Right lobe of liver (tissue), 6 donors: ENCODE measurements around the gene NCKAP5L. TPM values are rescaled to one million over a fixed set of nuclear protein-coding genes. Genes with fewer than 3 reads are reported as not detected.
"Not testable (repeated sequence)": the region's sequence is repeated elsewhere in the genome, so short reads cannot be mapped to it uniquely, and the experiment has no call there.

Source experiments
- ATAC-seq, 4 donors: fragments of 200-7000 bp; cut with Tn5 transposase; one replicate each; pipeline ENCODE4 v1.9.1; 2020; ENCODE audit warnings: mild to moderate bottlenecking in 4 of 4, moderate library complexity in 4 of 4
- DNase-seq, 3 donors: peaks; one replicate each; pipeline ENCODE4 v3.0.0-alpha.2; 2020
- H3K27ac ChIP-seq, 3 donors: fragments of 200-600 bp; one replicate each; pipeline ENCODE4 v1.8.0; 2022
- H3K27me3 ChIP-seq, 2 donors: fragments of 200-600 bp; one replicate each; pipeline ENCODE4 v1.8.0; 2022
- H3K36me3 ChIP-seq, 4 donors: fragments of 200-600 bp; sonication (generic) in 1 of 4; one replicate each; pipeline versions ENCODE4 v1.5.1 to v1.8.0; 2017 to 2022; ENCODE audit warnings: control low read depth in 1 of 4
- H3K4me1 ChIP-seq, 4 donors: fragments of 200-600 bp; sonication (generic) in 1 of 4; one replicate each; pipeline versions ENCODE4 v1.5.1 to v1.8.0; 2017 to 2022; ENCODE audit warnings: control low read depth in 1 of 4
- H3K4me3 ChIP-seq, 3 donors: fragments of 200-600 bp; one replicate each; pipeline ENCODE4 v1.8.0; 2022
- H3K9me3 ChIP-seq, 4 donors: fragments of 200-600 bp; sonication (generic) in 1 of 4; one replicate each; pipeline versions ENCODE4 v1.5.1 to v1.8.0; 2017 to 2022; ENCODE audit warnings: control low read depth in 1 of 4
- POLR2A ChIP-seq: fragments of 450-650 bp; IDR thresholded peaks from one replicate; pipeline ENCODE4 v1.6.1; 2017; ENCODE audit warnings: antibody characterized with exemption, mild to moderate bottlenecking
- WGBS: methylation state at CpG from one replicate; pipeline ENCODE4 v1.1.6; 2018; ENCODE audit warnings: low coverage, low lambda C conversion rate; ENCODE audit not compliant: insufficient coverage; ENCODE audit errors: missing lambda C conversion rate; 5-methylcytosine and 5-hydroxymethylcytosine counted together
- intact Hi-C, 2 donors: fragments of 100-400 bp; cut with DNase I; formaldehyde crosslinking; loops; one replicate each; pipeline versions ENCODE4 v1.11.2 to v1.14.1; 2022
- total RNA-seq, 6 experiments: library from RNA; depleted of rRNA in 2 of 6; stranded (reverse); fragments of >200 nt in 2 of 6; fragmentation: NEBNext Ultra II Directional in 3 of 6; extraction: Animal tissue kit (Norgen Biotek cat#: 25700) in 3 of 6; gene quantifications; one replicate each; pipeline versions ENCODE4 v1.1.0 to v1.2.4, GENCODE V29; 2016 to 2023
- TF ChIP-seq, protein P1 (sequence below), 4 donors: fragments of 200-600 bp in 3 of 4; fragments of 450-650 bp in 1 of 4; IDR thresholded peaks; one replicate each; pipeline versions ENCODE4 v1.5.1 to v1.8.0; 2016 to 2022; ENCODE audit warnings: antibody characterized with exemption in 4 of 4, mild to moderate bottlenecking in 2 of 4
- donor health status: DM: no; HTN: yes; CAD: no.
- donor health status: DM: no; HTN: no; CAD: no.
- donor health status: DM: no; HTN: no; CAD: no.
- donor health status: DM: no; HTN: yes; CAD: no.
- donor health status: DM: no; HTN: yes; CAD: no.

Gene NCKAP5L
- total RNA-seq, 6 experiments from 2014 or later = 7.0 to 8.8 (median 7.9) TPM

GRCh38 chr12:49874142-49874897 is 46.1 kb upstream of the NCKAP5L start:
- Histone ChIP-seq H3K4me3 (no peak overlapping the region), H3K9me3 (no peaks in the 10 kb centered on the region), H3K27ac (no peak overlapping the region), H3K36me3 (no peaks in the 10 kb centered on the region), H3K4me1 (no peaks in the 10 kb centered on the region), H3K27me3 (no peaks in the 10 kb centered on the region)
- intact Hi-C loops = loop anchor here in 1 of 2 donors (10.0 kb wide), 1 partner anchor 190 kb away; no protein-coding TSS in a partner anchor
- DNase-seq (no peak), ATAC-seq (peak in 3 of 4 donors; percentile 48 to 67 (median 49))
- TF ChIP-seq POLR2A = no peak
- TF ChIP-seq, protein P1, sequence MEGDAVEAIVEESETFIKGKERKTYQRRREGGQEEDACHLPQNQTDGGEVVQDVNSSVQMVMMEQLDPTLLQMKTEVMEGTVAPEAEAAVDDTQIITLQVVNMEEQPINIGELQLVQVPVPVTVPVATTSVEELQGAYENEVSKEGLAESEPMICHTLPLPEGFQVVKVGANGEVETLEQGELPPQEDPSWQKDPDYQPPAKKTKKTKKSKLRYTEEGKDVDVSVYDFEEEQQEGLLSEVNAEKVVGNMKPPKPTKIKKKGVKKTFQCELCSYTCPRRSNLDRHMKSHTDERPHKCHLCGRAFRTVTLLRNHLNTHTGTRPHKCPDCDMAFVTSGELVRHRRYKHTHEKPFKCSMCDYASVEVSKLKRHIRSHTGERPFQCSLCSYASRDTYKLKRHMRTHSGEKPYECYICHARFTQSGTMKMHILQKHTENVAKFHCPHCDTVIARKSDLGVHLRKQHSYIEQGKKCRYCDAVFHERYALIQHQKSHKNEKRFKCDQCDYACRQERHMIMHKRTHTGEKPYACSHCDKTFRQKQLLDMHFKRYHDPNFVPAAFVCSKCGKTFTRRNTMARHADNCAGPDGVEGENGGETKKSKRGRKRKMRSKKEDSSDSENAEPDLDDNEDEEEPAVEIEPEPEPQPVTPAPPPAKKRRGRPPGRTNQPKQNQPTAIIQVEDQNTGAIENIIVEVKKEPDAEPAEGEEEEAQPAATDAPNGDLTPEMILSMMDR (IDR thresholded peaks at IDR 0.05) = no peak
- WGBS = 36% methylated on average over 3 of the region's 12 CpGs

- H3K27ac ChIP-seq = no peak overlapping the region
- peak in 3 of 4 donors; percentile 17 to 71 (median 20) for ATAC-seq
- H3K27me3 ChIP-seq = no peaks in the 10 kb centered on the region
- 43% methylated on average over 2 of the region's 3 CpGs for WGBS
- intact Hi-C loops = loop anchor here in 1 of 2 donors (10.0 kb wide), 1 partner anchor 191 kb away; no protein-coding TSS in a partner anchor
- no peak overlapping the region for H3K4me3 ChIP-seq
- no peaks in the 10 kb centered on the region for H3K36me3 ChIP-seq
- DNase-seq = no peak
- H3K4me1 ChIP-seq = no peaks in the 10 kb centered on the region
- TF ChIP-seq POLR2A = no peak
- TF ChIP-seq, protein P1 (IDR thresholded peaks at IDR 0.05) = no peak
- H3K9me3 ChIP-seq = no peaks in the 10 kb centered on the region
Observed at GRCh38 chr12:49873361-49873934, 45.2 kb upstream of the NCKAP5L start.

DNA sequence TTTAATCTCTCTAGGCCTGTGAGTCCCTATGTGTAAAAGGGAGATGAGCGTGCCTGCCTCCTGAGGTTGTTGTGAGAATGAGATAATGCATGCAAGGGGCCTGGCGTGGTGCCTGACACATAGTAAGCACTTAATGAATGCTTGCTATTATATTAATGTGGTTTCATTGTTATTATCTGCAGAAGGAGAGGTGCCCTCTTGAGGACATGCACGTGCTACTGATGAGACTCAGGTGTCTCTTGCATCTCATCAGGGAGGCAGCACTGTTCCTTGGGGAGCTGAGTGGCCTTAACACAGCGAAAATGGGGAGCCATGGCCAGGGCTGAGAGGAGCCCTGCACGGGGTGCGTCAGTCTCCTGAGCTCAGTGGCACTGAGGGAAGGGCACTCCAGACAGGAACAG is 44.6 kb upstream of the NCKAP5L start:
- no peak overlapping the region for H3K4me3 ChIP-seq
- H3K9me3 ChIP-seq = no peaks in the 10 kb centered on the region
- WGBS = 77% methylated on average over 3 of the region's 6 CpGs
- ATAC-seq = no peak
- H3K27me3 ChIP-seq = no peaks in the 10 kb centered on the region
- no peak for DNase-seq
- H3K27ac ChIP-seq = no peak overlapping the region
- no peak for TF ChIP-seq POLR2A
- TF ChIP-seq, protein P1 (IDR thresholded peaks at IDR 0.05) = no peak
- intact Hi-C loops = loop anchor here in 1 of 2 donors (10.0 kb wide), 1 partner anchor 192 kb away; no protein-coding TSS in a partner anchor
- no peaks in the 10 kb centered on the region for H3K36me3 ChIP-seq
- no peaks in the 10 kb centered on the region for H3K4me1 ChIP-seq

GRCh38 chr12:49872381-49872780 is 44.2 kb upstream of the NCKAP5L start:
- DNase-seq (no peak), ATAC-seq (no peak)
- no peaks in the 10 kb centered on the region for H3K9me3 ChIP-seq
- H3K27ac ChIP-seq = no peak overlapping the region
- WGBS = 100% methylated on average over 1 of the region's 5 CpGs
- TF ChIP-seq, protein P1 (IDR thresholded peaks at IDR 0.05) = no peak
- TF ChIP-seq POLR2A = no peak
- no peak overlapping the region for H3K4me3 ChIP-seq
- intact Hi-C loops = loop anchor here in 1 of 2 donors (10.0 kb wide), 1 partner anchor 192 kb away; no protein-coding TSS in a partner anchor
- no peaks in the 10 kb centered on the region for H3K27me3 ChIP-seq
- no peaks in the 10 kb centered on the region for H3K36me3 ChIP-seq
- no peaks in the 10 kb centered on the region for H3K4me1 ChIP-seq

DNA sequence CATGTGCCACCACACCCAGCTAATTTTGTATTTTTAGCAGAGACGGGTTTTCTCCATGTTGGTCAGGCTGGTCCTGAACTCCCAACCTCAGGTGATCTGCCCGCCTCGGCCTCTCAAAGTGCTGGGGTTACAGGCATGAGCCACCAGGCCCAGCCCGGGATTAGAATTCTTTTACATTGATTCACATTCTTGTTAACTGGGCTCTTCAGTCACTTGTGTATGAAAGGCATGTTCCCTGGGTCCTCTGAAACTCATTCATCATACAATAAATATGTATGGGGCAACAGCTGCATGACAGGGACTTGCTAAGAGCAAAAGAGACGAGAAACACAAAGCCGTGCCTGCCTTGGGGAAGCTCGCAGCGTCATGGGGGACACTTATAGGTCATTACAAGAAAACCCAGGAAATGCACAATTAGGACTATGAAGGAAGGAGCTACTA is 43.6 kb upstream of the NCKAP5L start:
- H3K27me3 ChIP-seq, H3K4me3 ChIP-seq, H3K36me3 ChIP-seq, H3K27ac ChIP-seq, DNase-seq, ATAC-seq, H3K9me3 ChIP-seq, H3K4me1 ChIP-seq: not testable (repeated sequence)
- 92% methylated on average over 8 of the region's 8 CpGs for WGBS
- intact Hi-C loops = loop anchor here in 1 of 2 donors (10.0 kb wide), 1 partner anchor 193 kb away; no protein-coding TSS in a partner anchor
